NB4 (cell line): ENCODE data around the gene PALD1.

Experiments
- DNase-seq: peaks from one replicate; pipeline ENCODE4 v3.0.0; 2010; ENCODE audit warnings: low read depth
- H3K4me3 ChIP-seq: one replicate; pipeline ENCODE4 v1.5.1; 2011; ENCODE audit warnings: mild to moderate bottlenecking, low read depth, low read length, moderate library complexity
- MYC ChIP-seq: IDR thresholded peaks from 2 replicates; pipeline ENCODE4 v1.6.1; 2011; ENCODE audit warnings: low read depth, low read length
- POLR2A ChIP-seq: IDR thresholded peaks from 2 replicates; pipeline ENCODE4 v1.6.1; 2011; ENCODE audit warnings: mild to moderate bottlenecking; ENCODE audit not compliant: insufficient read length; ENCODE audit errors: extremely low read depth
- TF ChIP-seq, protein P1 (sequence below): IDR thresholded peaks from 2 replicates; pipeline ENCODE4 v1.6.1; 2011; ENCODE audit warnings: low read depth, low read length
- TF ChIP-seq, protein P2 (sequence below): IDR thresholded peaks from one replicate; pipeline ENCODE4 v1.5.1; 2012; ENCODE audit warnings: low read depth, low read length

Gene PALD1

DNA sequence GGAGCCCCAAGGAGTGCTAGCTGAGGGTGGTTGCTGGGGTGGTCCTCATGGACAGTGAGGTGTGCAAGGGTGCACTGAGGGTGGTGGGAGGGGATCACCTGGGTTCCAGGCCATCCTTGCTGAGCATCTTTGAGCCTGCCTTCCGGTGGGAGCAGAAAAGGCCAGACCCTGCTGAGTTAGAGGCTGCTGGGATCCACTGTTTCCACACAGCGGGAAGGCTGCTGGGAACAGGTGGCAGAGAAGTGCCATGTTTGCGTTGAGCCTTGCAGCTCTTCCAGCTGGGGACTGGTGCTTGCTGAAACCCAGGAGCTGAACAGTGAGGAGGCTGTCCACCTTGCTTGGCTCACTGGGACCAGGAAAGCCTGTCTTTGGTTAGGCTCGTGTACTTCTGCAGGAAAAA, 89.0 kb downstream of the PALD1 start:
- no peak overlapping the region for H3K4me3 ChIP-seq
- TF ChIP-seq, protein P1, sequence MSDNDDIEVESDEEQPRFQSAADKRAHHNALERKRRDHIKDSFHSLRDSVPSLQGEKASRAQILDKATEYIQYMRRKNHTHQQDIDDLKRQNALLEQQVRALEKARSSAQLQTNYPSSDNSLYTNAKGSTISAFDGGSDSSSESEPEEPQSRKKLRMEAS: no peak
- TF ChIP-seq, protein P2, sequence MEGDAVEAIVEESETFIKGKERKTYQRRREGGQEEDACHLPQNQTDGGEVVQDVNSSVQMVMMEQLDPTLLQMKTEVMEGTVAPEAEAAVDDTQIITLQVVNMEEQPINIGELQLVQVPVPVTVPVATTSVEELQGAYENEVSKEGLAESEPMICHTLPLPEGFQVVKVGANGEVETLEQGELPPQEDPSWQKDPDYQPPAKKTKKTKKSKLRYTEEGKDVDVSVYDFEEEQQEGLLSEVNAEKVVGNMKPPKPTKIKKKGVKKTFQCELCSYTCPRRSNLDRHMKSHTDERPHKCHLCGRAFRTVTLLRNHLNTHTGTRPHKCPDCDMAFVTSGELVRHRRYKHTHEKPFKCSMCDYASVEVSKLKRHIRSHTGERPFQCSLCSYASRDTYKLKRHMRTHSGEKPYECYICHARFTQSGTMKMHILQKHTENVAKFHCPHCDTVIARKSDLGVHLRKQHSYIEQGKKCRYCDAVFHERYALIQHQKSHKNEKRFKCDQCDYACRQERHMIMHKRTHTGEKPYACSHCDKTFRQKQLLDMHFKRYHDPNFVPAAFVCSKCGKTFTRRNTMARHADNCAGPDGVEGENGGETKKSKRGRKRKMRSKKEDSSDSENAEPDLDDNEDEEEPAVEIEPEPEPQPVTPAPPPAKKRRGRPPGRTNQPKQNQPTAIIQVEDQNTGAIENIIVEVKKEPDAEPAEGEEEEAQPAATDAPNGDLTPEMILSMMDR: no peak
- TF ChIP-seq POLR2A (no peak), MYC (no peak)
- no peak for DNase-seq

DNA sequence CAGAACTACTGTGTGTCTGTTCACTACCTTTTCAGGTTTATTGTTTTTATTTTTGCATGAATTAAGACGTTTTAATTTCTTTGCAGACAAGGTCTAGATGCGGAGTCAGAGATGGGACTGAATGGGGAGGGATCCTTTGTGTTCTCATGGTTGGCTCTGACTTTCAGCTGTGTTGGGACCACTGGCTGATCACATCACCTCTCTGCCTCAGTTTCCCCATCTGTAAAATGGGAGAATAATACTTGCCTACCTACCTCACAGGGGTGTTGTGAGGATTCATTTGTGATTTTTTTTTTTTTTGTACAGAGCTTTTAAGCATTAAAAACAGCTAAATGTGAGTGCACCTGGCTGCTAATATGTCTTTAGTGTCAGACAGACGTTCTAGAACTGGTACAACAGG, 89.5 kb downstream of the PALD1 start:
- no peak overlapping the region for H3K4me3 ChIP-seq
- no peak for TF ChIP-seq POLR2A
- TF ChIP-seq, protein P1: no peak
- no peak for TF ChIP-seq MYC
- TF ChIP-seq, protein P2: no peak
- no peak for DNase-seq

DNA sequence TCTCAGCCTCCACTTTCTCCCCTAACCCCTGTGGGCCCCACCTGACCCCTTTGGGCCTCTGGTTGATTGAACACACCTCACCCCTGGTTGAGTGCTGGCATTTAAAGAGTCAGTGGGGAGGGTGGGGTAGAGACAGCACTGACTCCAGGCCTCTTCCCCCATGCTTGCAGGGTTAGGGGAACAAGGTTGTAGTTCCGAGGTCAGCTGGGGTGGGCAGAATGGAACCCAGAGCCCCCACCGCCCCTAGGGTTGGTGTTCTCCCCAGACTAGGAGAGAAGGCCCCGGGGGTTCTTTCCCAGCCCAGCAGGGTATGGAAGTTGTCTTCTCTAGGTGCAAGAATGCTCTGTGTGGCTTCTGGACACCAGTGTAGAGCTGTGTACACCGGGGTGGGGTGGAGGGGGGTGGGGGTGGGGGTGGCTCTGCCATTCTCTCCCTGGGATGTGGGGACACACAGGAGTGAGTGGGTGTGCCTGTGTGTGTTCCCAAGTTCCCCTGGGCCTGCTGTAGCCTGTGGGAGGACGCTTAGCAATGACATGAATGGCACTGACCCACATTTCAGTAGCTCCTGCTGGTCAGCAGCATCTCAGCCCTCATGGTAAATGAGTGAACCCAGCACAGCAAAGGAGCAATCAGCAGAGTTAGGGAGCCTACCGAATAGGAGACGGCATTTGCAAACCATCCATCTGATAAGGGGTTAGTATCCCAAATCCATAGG, 90.4 kb downstream of the PALD1 start:
- TF ChIP-seq, protein P2: no peak
- TF ChIP-seq MYC (no peak), POLR2A (no peak)
- TF ChIP-seq, protein P1: no peak
- DNase-seq: no peak
- H3K4me3 ChIP-seq: no peak overlapping the region

DNA sequence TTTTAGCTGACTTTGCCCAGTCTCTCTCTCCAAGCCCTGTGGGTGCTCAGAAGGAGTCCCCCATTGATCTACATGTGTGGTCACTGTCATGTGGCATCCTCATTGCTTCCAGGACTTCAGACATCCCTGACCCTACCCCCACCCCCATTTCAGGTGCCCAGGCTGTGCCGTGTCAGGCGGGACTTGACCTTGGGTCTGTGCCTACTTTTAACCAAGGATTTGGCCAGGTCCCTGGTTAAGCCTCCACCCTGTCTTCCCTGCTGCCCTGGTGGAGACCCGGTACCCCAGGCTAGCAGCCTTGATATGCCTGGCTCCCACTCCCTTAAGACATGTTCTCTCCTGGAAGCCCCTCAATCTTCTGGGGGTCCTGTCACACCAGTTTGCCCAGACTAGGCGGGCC, 92.7 kb downstream of the PALD1 start:
- DNase-seq: no peak
- TF ChIP-seq, protein P1: no peak
- TF ChIP-seq MYC (no peak), POLR2A (no peak)
- TF ChIP-seq, protein P2: no peak
- H3K4me3 ChIP-seq: no peak overlapping the region

DNA sequence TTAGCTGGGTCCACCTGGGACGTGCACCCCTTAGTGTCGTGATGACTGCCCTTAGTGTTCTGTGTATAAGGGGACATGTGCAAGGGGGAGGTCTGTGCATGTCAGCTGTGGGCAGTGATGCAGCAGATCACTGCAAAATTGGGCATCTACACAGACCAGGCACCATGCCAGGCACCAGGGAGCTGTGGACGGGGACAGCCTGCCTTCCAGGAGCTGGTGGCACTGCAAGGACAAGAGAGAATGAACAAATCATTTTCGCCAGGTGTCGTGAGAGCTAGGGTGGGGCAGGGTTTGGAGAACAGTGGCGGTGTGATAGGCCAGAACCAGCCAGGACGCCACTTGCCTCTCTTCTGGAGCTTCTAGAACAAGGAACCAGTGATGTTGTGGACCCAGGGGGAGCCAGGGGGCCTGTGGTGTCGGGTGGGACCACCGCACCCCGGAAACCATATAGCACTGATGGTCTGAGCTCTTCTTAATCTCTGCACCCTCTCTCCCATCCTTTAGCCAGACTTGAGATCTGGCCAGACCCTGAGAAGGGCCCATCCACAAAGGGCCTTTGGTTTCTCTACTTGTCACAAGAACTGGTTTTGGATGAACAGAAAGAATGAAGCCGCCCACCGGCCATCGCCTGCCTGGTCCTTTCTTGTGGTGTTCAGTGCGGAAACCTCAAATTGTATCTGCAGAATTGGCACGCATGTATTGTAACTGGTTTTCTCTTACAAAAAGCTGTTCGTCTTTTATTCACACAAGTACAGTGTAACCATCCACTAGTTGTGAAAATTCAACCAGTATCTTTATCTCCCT, 93.3 kb downstream of the PALD1 start:
- DNase-seq: no peak
- no peak overlapping the region for H3K4me3 ChIP-seq
- TF ChIP-seq, protein P2: no peak
- TF ChIP-seq MYC (no peak), POLR2A (no peak)
- TF ChIP-seq, protein P1: no peak
